Lung (tissue), 12 donors: ENCODE data around the gene CAST. TPM values are rescaled to one million over a fixed set of nuclear protein-coding genes. Genes with fewer than 3 reads are reported as not detected.

Experiments used
- ATAC-seq: fragments of 200-7000 bp; cut with Tn5 transposase; one replicate; pipeline ENCODE4 v1.9.1; 2020; ENCODE audit warnings: moderate number of reproducible peaks; ENCODE audit not compliant: insufficient read depth, low FRiP score
- DNase-seq, 3 donors: peaks; one replicate each; pipeline ENCODE4 v3.0.0-alpha.2; 2013 to 2017
- H3K27ac ChIP-seq, 2 donors: one replicate each; pipeline ENCODE4 v1.5.1; 2013; ENCODE audit warnings: mild to moderate bottlenecking in 2 of 2, moderate library complexity in 2 of 2, control low read depth in 1 of 2, inconsistent platforms in 1 of 2, low read depth in 1 of 2, low read length in 1 of 2
- H3K27me3 ChIP-seq, 3 donors: one replicate each; pipeline ENCODE4 v1.5.1; 2013; ENCODE audit warnings: low read length in 2 of 3; ENCODE audit not compliant: control insufficient read depth in 3 of 3, insufficient read depth in 3 of 3
- H3K36me3 ChIP-seq, 4 donors: one replicate each; pipeline ENCODE4 v1.5.1; 2013; ENCODE audit warnings: low read length in 4 of 4, mild to moderate bottlenecking in 1 of 4, moderate library complexity in 1 of 4; ENCODE audit not compliant: control insufficient read depth in 4 of 4, insufficient read depth in 4 of 4
- H3K4me1 ChIP-seq, 5 donors: one replicate each; pipeline ENCODE4 v1.5.1; 2013; ENCODE audit warnings: low read length in 5 of 5, mild to moderate bottlenecking in 2 of 5, moderate library complexity in 1 of 5; ENCODE audit not compliant: control insufficient read depth in 5 of 5, insufficient read depth in 5 of 5
- H3K4me3 ChIP-seq: one replicate; pipeline ENCODE4 v1.5.1; 2013; ENCODE audit warnings: mild to moderate bottlenecking, control low read depth, moderate library complexity
- H3K9ac ChIP-seq, 2 donors: one replicate each; pipeline ENCODE4 v1.5.1; 2013; ENCODE audit warnings: low read length in 2 of 2, control low read depth in 1 of 2; ENCODE audit not compliant: insufficient read depth in 1 of 2
- H3K9me3 ChIP-seq, 4 donors: one replicate each; pipeline ENCODE4 v1.5.1; 2013; ENCODE audit warnings: low read length in 3 of 4, mild to moderate bottlenecking in 1 of 4, moderate library complexity in 1 of 4; ENCODE audit not compliant: control insufficient read depth in 4 of 4, insufficient read depth in 3 of 4
- WGBS, 2 donors: extraction: QIAGEN DNeasy Blood & Tissue Kit; methylation state at CpG; one replicate each; pipeline ENCODE4 v1.1.7; 2013; 5-methylcytosine and 5-hydroxymethylcytosine counted together
- polyA plus RNA-seq, 2 donors: library from polyadenylated mRNA; stranded (reverse); fragments of 200-250 nt; gene quantifications; one replicate each; pipeline ENCODE4 v1.2.1, GENCODE V29; 2013
- total RNA-seq, 2 donors: library from RNA; depleted of rRNA in 1 of 2; stranded (reverse); fragments of >200 nt in 1 of 2; gene quantifications; one replicate each; pipeline ENCODE4 v1.2.1, GENCODE V29; 2014 to 2021
- TF ChIP-seq, protein P1 (sequence below): IDR thresholded peaks from 2 replicates; pipeline ENCODE4 v1.5.1; 2012; ENCODE audit warnings: mild to moderate bottlenecking; ENCODE audit errors: control extremely low read depth, extremely low read depth
- donor health status: control.
- donor health status: control.
- donor health status: Bipolar disorder and iron deficiency.
- donor health status: healthy.
- donor health status: DM: yes; HTN: yes; CAD: no.

CAST gene
- total and polyA plus RNA-seq, 4 donors, result 84.8 to 279 (median 184) TPM

DNA sequence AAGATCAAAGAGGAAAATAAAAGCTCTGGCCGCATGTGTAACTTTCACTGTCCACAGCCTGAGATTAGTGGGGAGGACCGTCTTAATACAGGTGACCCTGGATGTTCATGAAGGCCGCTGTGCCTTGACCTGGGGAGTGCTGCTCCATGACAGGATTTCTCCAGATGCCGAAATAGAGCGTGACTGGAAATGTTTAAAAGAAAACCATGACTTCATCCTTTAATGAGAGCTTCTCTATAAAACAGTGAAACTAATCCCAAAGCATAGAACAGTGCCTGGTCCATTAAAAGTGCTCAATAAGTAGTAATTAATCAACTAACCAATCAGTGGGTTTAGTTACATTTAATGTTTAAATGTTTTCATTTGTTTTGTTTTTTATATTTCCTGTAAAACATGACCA lies 82.8 kb downstream of the CAST start:
- peak overlapping the region in 1 of 2 donors; percentile 66 for H3K27ac ChIP-seq
- TF ChIP-seq, protein P1, sequence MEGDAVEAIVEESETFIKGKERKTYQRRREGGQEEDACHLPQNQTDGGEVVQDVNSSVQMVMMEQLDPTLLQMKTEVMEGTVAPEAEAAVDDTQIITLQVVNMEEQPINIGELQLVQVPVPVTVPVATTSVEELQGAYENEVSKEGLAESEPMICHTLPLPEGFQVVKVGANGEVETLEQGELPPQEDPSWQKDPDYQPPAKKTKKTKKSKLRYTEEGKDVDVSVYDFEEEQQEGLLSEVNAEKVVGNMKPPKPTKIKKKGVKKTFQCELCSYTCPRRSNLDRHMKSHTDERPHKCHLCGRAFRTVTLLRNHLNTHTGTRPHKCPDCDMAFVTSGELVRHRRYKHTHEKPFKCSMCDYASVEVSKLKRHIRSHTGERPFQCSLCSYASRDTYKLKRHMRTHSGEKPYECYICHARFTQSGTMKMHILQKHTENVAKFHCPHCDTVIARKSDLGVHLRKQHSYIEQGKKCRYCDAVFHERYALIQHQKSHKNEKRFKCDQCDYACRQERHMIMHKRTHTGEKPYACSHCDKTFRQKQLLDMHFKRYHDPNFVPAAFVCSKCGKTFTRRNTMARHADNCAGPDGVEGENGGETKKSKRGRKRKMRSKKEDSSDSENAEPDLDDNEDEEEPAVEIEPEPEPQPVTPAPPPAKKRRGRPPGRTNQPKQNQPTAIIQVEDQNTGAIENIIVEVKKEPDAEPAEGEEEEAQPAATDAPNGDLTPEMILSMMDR, result no peak
- peaks cover 32 to 68% (median 39%) of the 10 kb centered on the region in 4 donors for H3K36me3 ChIP-seq

DNA sequence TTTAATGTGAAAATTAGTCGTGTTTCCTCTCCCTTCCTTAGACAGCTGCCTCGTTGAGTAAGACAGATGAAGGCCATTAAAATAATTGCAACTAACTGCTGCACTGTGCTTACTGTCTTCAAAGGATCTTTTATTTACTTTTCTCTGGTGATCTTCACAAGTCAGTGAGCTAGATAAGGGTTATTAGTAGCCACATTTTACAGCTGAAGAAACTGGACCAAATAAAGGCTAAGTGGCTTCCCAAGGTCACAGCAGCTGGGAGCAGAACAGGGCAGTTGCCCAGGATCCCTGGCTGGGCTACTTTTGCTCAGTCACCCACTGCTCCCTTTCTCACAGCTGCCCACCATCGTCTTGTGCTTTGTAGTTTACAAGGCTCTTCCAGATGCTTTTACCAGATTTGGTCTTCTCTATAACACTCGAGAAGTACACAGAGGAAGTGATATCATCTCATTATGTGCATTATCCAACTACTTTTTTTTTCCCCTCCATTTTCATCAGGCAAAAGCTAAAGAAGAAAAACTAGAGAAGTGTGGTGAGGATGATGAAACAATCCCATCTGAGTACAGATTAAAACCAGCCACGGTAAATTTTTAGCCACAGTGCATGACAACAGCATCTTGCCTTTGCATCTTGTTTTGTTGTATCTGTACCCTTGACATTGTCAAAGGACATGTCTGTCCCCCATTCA lies 83.8 kb downstream of the CAST start:
- 52 to 59% methylated on average over 5 of the region's 5 CpGs for WGBS, 2 donors
- Histone ChIP-seq H3K36me3 (peaks cover 35 to 66% (median 37%) of the 10 kb centered on the region in 4 donors), H3K27ac (peak overlapping the region in 1 of 2 donors; percentile 24), H3K9me3 (no peaks in the 10 kb centered on the region), H3K9ac (no peak overlapping the region), H3K27me3 (no peaks in the 10 kb centered on the region), H3K4me1 (peaks cover 0 to 10% (median 0%) of the 10 kb centered on the region in 5 donors), H3K4me3 (no peak overlapping the region)
- no peak for DNase-seq
- no peak for ATAC-seq
- TF ChIP-seq, protein P1, result no peak

More for the DNA sequence above, 82.8 kb downstream of the CAST start:
- Histone ChIP-seq H3K9me3 (no peaks in the 10 kb centered on the region), H3K9ac (no peak overlapping the region), H3K4me3 (no peak overlapping the region), H3K27me3 (no peaks in the 10 kb centered on the region), H3K4me1 (peaks cover 0 to 10% (median 0%) of the 10 kb centered on the region in 5 donors)
- DNase-seq, result no peak
- ATAC-seq, result no peak
- 86 to 90% methylated on average over 5 of the region's 5 CpGs for WGBS, 2 donors

GRCh38 chr5:96747720-96748119 lies 85.5 kb downstream of the CAST start:
- Histone ChIP-seq H3K4me1 (peaks cover 0 to 10% (median under 1%) of the 10 kb centered on the region in 5 donors), H3K36me3 (peaks cover 24 to 50% (median 34%) of the 10 kb centered on the region in 4 donors), H3K4me3 (no peak overlapping the region), H3K27ac (peak overlapping the region in 1 of 2 donors; percentile 5), H3K27me3 (no peaks in the 10 kb centered on the region), H3K9me3 (no peaks in the 10 kb centered on the region), H3K9ac (no peak overlapping the region)
- DNase-seq (no peak), ATAC-seq (no peak)
- TF ChIP-seq, protein P1, result no peak
- WGBS, 2 donors, result 79 to 93% methylated on average over 3 of the region's 3 CpGs
